Natural killer cell (primary cell): ENCODE results near the gene CHN1. TPM values are rescaled to one million over a fixed set of nuclear protein-coding genes. Genes with fewer than 3 reads are reported as not detected.

Source experiments
- ATAC-seq, 3 donors: fragments of 150-1000 bp in 2 of 3; fragments of 200-7000 bp in 1 of 3; cut with Tn5 transposase; 1 replicate in 1 of 3; 2 replicates in 2 of 3; pipeline ENCODE4 v1.10.0; 2021; ENCODE audit warnings: mild to moderate bottlenecking in 2 of 3, moderate library complexity in 2 of 3
- DNase-seq, 2 donors: peaks; one replicate each; pipeline versions ENCODE4 v3.0.0 to v3.0.0-alpha.2; 2013 to 2021; ENCODE audit warnings: mixed read lengths in 1 of 2
- H3K27ac ChIP-seq: one replicate; pipeline ENCODE4 v1.5.1; 2013; ENCODE audit warnings: mild to moderate bottlenecking, low read length
- H3K27me3 ChIP-seq: one replicate; pipeline ENCODE4 v1.6.1; 2013; ENCODE audit warnings: low read length; ENCODE audit not compliant: control insufficient read depth, insufficient read depth
- H3K36me3 ChIP-seq: one replicate; pipeline ENCODE4 v1.6.1; 2013; ENCODE audit warnings: low read length; ENCODE audit not compliant: control insufficient read depth, insufficient read depth
- H3K4me1 ChIP-seq: one replicate; pipeline ENCODE4 v1.6.1; 2013; ENCODE audit warnings: low read length; ENCODE audit not compliant: control insufficient read depth, insufficient read depth
- H3K4me3 ChIP-seq: one replicate; pipeline ENCODE4 v1.5.1; 2013; ENCODE audit warnings: low read length
- H3K9me3 ChIP-seq: one replicate; pipeline ENCODE4 v1.6.1; 2013; ENCODE audit warnings: low read length; ENCODE audit not compliant: control insufficient read depth, insufficient read depth
- H3K27ac Mint-ChIP-seq, 2 donors: one replicate each; pipeline ENCODE4 v1.8.0; 2022; ENCODE audit warnings: mild to moderate bottlenecking in 2 of 2, mixed read lengths in 2 of 2, moderate library complexity in 1 of 2
- H3K27me3 Mint-ChIP-seq, 2 donors: one replicate each; pipeline ENCODE4 v1.8.0; 2022; ENCODE audit warnings: low read depth in 2 of 2, mixed read lengths in 2 of 2
- H3K36me3 Mint-ChIP-seq: one replicate; pipeline ENCODE4 v1.8.0; 2022; ENCODE audit warnings: mixed read lengths
- H3K4me1 Mint-ChIP-seq, 2 donors: one replicate each; pipeline ENCODE4 v1.8.0; 2022; ENCODE audit warnings: mixed read lengths in 2 of 2
- H3K4me3 Mint-ChIP-seq: one replicate; pipeline ENCODE4 v1.8.0; 2022; ENCODE audit warnings: mild to moderate bottlenecking, moderate library complexity, mixed read lengths
- H3K9me3 Mint-ChIP-seq, 2 donors: one replicate each; pipeline ENCODE4 v1.8.0; 2022; ENCODE audit warnings: mixed read lengths in 2 of 2
- WGBS: methylation state at CpG from one replicate; pipeline ENCODE4 v1.1.7; 2013; ENCODE audit warnings: missing lambda C conversion rate; ENCODE audit not compliant: insufficient coverage; 5-methylcytosine and 5-hydroxymethylcytosine counted together
- intact Hi-C: fragments of 100-400 bp; cut with micrococcal nuclease; formaldehyde crosslinking; loops from one replicate; pipeline ENCODE4 v1.14.2; 2022
- total RNA-seq, 4 donors: library from RNA; stranded (reverse); fragments of 120-200 nt in 1 of 4; gene quantifications; one replicate each; pipeline versions ENCODE4 v1.2.3 to v1.2.4, GENCODE V29; 2013 to 2022
- TF ChIP-seq, protein P1 (sequence below): fragments of 200-600 bp; IDR thresholded peaks from one replicate; pipeline ENCODE4 v1.8.0; 2022; ENCODE audit warnings: antibody characterized with exemption

The CHN1 gene
- total RNA-seq, 3 donors from 2014 or later (not counting 1 experiment from before 2014, with no cell fraction given) = 0.80 to 1.7 (median 0.88) TPM

DNA sequence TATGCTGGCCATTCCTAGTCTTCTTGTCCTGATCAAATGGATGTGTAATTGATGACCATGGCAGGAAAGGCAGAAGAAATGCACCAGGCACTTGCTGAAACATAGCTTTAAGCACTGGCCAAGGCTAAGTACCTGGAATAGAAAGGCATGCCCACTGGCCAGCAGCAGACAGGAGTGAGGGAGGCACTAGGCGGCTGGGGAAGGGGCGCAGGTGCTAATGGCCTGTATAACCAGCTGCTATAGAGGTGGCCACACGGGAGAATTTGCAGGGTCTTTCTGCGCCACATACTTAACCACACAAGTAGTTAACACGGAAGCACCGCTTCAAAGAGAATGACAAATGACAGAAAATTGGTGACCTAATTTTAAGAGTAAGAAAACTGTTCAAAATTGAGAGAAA is 174.6 kb downstream of the CHN1 start:
- no peak for DNase-seq
- no peaks in the 10 kb centered on the region for H3K36me3 ChIP-seq
- no peak overlapping the region for H3K4me3 ChIP-seq
- Mint-ChIP-seq H3K27ac (no peak overlapping the region), H3K27me3 (peaks cover 0 to 3% of the 10 kb centered on the region in 2 donors), H3K4me1 (peaks cover 12% of the 10 kb centered on the region in 2 donors), H3K4me3 (no peak overlapping the region), H3K9me3 (peaks cover 6 to 15% of the 10 kb centered on the region in 2 donors), H3K36me3 (peaks cover 16% of the 10 kb centered on the region)
- TF ChIP-seq, protein P1, sequence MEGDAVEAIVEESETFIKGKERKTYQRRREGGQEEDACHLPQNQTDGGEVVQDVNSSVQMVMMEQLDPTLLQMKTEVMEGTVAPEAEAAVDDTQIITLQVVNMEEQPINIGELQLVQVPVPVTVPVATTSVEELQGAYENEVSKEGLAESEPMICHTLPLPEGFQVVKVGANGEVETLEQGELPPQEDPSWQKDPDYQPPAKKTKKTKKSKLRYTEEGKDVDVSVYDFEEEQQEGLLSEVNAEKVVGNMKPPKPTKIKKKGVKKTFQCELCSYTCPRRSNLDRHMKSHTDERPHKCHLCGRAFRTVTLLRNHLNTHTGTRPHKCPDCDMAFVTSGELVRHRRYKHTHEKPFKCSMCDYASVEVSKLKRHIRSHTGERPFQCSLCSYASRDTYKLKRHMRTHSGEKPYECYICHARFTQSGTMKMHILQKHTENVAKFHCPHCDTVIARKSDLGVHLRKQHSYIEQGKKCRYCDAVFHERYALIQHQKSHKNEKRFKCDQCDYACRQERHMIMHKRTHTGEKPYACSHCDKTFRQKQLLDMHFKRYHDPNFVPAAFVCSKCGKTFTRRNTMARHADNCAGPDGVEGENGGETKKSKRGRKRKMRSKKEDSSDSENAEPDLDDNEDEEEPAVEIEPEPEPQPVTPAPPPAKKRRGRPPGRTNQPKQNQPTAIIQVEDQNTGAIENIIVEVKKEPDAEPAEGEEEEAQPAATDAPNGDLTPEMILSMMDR = no peak
- WGBS = 71% methylated on average over 3 of the region's 6 CpGs
- intact Hi-C loops = no loop called here
- peaks cover 3% of the 10 kb centered on the region for H3K4me1 ChIP-seq
- no peak for ATAC-seq
- no peak overlapping the region for H3K27ac ChIP-seq
- H3K9me3 ChIP-seq = no peaks in the 10 kb centered on the region
- H3K27me3 ChIP-seq = no peaks in the 10 kb centered on the region

GRCh38 chr2:174829550-174829949 is 175.6 kb downstream of the CHN1 start:
- intact Hi-C loops = no loop called here
- Mint-ChIP-seq H3K4me1 (peaks cover 12% of the 10 kb centered on the region in 2 donors), H3K4me3 (no peak overlapping the region), H3K27ac (no peak overlapping the region), H3K27me3 (peaks cover 0 to 3% of the 10 kb centered on the region in 2 donors), H3K36me3 (peaks cover 12% of the 10 kb centered on the region), H3K9me3 (peaks cover 6 to 11% of the 10 kb centered on the region in 2 donors)
- Histone ChIP-seq H3K9me3 (no peaks in the 10 kb centered on the region), H3K4me1 (peaks cover 3% of the 10 kb centered on the region), H3K36me3 (no peaks in the 10 kb centered on the region), H3K27me3 (no peaks in the 10 kb centered on the region), H3K4me3 (no peak overlapping the region), H3K27ac (no peak overlapping the region)
- TF ChIP-seq, protein P1 = no peak
- no peak for DNase-seq
- 84% methylated on average over 3 of the region's 3 CpGs for WGBS
- ATAC-seq = no peak

GRCh38 chr2:174827371-174828369 is 177.5 kb downstream of the CHN1 start:
- H3K4me3 Mint-ChIP-seq = no peak overlapping the region
- H3K9me3 Mint-ChIP-seq = no peaks in the 10 kb centered on the region
- DNase-seq (no peak), ATAC-seq (no peak)
- intact Hi-C loops = no loop called here
- Histone ChIP-seq H3K27ac (no peak overlapping the region), H3K9me3 (no peaks in the 10 kb centered on the region), H3K4me1 (no peaks in the 10 kb centered on the region), H3K27me3 (no peaks in the 10 kb centered on the region), H3K4me3 (no peak overlapping the region), H3K36me3 (no peaks in the 10 kb centered on the region)
- no peak overlapping the region for H3K27ac Mint-ChIP-seq
- no peaks in the 10 kb centered on the region for H3K4me1 Mint-ChIP-seq
- no peaks in the 10 kb centered on the region for H3K36me3 Mint-ChIP-seq
- 86% methylated on average over 9 of the region's 9 CpGs for WGBS
- peaks cover 0 to 3% of the 10 kb centered on the region in 2 donors for H3K27me3 Mint-ChIP-seq
- TF ChIP-seq, protein P1 = no peak
